Frontal cortex (tissue), 4 donors: ENCODE data around the gene TSPAN33. TPM values are rescaled to one million over a fixed set of nuclear protein-coding genes. Genes with fewer than 3 reads are reported as not detected.
"Not testable (repeated sequence)": the region's sequence is repeated elsewhere in the genome, so short reads cannot be mapped to it uniquely, and the experiment has no call there.

Experiments
- DNase-seq, 2 donors: peaks; one replicate each; pipeline ENCODE4 v3.0.0; 2012; ENCODE audit warnings: low spot score in 2 of 2
- FAIRE-seq: peaks from 2 replicates; lab custom pipeline; 2012; peaks lifted over from hg19 to GRCh38; lab: Jason Lieb, UNC
- total RNA-seq: library from RNA; depleted of rRNA; stranded (reverse); fragments of >200 nt; gene quantifications from one replicate; pipeline ENCODE4 v1.2.3, GENCODE V29; 2014
- donor health status: control.
- donor health status: control.
- donor health status: control.

Gene TSPAN33, protein sequence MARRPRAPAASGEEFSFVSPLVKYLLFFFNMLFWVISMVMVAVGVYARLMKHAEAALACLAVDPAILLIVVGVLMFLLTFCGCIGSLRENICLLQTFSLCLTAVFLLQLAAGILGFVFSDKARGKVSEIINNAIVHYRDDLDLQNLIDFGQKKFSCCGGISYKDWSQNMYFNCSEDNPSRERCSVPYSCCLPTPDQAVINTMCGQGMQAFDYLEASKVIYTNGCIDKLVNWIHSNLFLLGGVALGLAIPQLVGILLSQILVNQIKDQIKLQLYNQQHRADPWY
- total RNA-seq, result 4.1 TPM

DNA sequence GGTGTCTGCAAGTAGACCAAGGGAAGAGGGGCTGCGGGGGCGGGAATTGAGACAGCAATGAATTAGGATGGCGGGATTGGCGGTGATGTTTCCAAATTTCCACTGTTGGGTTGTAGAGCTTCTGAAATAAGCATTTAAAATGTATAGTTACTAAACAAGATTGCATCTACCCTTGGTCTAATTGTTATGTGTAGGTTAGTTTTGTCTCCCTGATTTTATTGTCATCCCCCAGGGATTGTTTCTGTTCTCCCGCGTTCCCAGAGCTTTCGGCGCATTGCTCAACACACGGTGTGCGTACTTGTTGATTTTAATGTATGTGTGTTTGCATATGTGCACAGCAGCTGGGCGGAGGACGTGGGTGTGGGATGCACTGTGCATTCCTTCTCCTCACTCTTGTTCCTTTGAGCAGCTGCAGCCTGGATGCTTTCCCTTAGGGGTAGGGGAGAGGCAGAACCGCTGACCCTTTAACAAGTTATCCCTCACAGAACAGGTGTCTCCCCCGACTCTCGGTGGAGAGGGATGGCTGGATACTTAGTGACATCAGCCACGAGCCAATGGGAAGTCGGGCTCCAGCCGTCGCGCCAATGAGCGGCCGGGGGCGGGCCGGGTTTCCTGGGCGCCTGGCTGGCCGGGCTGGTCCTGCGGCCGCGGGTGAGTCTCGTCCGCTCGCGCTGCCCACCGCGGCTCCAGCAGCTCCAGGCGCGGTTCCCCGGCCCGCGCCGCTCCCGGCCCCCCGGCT is at the start of gene TSPAN33:
Gene TSPAN33 (plus strand): TSS at position 613 of the 739 bp plus-strand sequence. CDS start 274 bp downstream, outside the sequence.
- no peak for FAIRE-seq

DNA sequence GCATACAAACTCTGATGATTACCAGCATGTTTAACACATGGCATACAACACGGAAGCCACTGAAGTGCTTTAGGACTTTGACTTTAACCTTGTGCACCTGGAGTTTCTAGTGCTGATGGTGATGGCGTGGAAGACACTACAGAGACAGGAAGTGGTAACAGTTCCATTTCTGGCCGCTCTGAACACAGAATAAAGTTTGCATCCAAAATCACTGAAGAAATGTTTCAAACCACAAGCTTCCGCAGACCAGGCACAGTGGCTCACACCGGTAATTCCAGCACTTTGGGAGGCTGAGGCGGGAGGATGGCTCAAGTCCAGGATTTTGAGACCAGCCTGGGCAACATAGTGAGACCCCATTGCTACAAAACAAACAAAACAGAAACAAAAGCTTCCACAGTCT is 49.2 kb upstream of the TSPAN33 start:
- DNase-seq, result no peak
- no peak for FAIRE-seq

More for the DNA sequence above, at the start of gene TSPAN33:
- DNase-seq, result peak; percentile 83 to 89

DNA sequence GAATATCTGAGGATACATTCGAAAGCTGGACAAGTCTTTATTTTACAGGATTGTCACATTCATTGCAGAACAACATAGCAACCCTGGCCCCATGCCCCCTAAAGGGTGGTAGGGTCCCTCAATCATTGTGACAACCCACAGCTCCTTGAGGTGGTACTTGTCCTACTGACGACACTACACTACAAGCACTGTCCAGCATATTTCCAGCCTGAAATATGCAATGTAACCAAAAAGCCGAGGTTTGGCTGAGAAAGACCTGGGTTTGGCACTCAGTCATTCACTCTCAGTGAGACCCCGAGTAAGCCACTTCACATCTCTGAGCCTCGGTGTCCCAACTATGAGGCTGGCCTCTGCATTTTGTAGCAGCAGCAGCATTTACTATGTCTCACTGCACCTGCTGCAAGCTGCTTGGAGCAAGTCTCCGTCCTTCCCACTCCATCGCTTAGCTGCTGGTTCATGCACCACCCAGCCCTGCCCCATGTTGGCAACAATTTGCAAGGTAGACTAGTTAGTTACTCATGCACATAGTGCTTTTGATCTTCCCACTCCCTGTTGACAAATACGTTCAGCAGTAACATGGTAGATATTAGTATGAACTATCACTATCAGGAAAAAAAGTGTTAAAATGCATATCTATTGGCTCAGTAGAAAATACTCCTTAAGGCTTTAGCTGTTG is 46.0 kb upstream of the TSPAN33 start:
- FAIRE-seq (no peak), DNase-seq (no peak)

DNA sequence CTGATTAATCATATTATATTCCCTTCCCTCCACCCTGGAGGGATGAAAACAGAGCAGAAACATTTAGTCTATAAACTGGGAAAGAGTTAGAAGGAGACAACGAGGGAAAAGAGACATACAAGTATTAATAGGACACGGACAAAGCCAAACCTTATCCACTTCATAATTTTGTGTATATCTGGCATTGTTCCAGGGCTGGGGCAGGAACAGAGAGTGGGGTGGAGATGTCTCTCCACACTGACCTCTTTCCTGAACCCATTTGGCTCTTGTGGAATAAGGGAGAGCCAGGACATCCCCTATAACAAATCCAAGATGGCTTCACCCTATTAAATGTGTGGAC is 43.7 kb upstream of the TSPAN33 start:
- no peak for FAIRE-seq

DNA sequence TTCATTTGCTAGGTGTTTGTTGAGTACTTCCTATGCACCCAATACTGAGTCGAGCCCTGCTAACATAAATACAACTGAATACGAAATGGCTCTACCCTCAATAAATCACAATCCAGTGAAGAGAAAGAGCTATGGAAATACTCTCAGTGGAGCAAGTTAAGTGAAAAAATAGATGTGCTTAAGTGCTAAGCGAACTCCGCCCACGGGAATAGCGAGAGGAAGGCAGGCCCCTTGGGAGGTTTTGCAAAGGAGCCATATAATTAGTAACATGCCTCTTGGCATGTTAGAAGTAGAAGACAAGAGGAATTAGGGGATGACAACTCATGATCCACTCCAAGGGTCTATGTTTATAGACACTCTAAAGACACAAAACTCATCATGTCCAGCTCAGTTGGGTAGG is 42.8 kb upstream of the TSPAN33 start:
- no peak for DNase-seq

More for the DNA sequence above, 43.7 kb upstream of the TSPAN33 start:
- no peak for DNase-seq

DNA sequence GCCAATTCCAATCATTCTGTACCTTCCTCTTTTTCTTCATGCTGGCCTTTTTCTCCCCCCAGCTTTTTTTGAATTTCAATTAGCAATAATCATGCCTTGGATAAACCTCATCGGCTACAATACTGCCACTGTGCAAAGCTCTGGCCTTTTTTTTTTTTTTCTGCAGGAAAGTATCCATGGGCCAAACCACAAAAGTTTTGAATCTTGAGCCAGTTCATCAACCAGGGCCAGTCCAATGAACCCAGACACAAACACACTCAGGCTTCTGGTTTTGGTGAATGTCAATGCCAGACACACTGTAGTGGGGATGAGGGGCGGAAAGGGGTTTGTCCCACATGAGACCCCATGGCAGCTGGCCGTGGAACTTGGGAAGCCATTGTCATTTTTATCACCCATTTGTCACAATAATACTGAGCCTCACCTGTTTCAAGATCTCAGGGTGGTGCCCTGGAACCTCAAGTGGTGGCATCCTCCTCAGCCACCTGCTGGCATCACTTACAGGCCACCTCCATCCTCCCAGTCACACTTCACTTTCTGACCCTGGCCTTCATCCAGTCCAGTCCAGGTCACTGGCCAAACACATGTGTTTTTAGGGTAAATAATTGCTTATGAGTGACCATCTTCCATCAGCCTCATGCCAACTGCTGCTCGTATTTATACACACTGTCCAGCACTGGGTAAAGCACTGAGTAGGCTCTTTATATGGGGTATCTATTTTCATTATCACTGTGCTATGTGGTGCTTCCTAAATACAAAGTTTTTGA is 40.8 kb upstream of the TSPAN33 start:
- FAIRE-seq (no peak), DNase-seq (no peak)

More for the DNA sequence above, 42.8 kb upstream of the TSPAN33 start:
- no peak for FAIRE-seq

DNA sequence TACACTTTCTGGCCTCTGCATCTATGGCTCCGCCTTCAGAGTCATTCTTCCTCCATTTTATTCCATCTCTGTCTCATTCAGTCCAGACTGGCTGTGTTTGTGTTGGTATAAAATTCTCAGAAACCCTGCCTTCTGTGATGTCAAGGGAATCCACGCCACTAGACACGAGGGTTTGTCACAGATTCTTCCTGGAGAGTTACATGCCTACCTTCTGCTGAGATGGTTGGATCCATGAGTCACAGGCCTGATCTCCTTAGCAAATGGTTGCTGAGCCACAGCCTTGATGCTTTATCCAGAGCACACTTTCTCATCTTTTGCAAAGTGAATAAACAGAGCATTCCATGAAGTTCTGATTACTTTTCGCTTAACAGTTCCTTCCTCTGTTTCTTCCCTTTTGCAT is 35.9 kb upstream of the TSPAN33 start:
- DNase-seq (no peak), FAIRE-seq (no peak)

DNA sequence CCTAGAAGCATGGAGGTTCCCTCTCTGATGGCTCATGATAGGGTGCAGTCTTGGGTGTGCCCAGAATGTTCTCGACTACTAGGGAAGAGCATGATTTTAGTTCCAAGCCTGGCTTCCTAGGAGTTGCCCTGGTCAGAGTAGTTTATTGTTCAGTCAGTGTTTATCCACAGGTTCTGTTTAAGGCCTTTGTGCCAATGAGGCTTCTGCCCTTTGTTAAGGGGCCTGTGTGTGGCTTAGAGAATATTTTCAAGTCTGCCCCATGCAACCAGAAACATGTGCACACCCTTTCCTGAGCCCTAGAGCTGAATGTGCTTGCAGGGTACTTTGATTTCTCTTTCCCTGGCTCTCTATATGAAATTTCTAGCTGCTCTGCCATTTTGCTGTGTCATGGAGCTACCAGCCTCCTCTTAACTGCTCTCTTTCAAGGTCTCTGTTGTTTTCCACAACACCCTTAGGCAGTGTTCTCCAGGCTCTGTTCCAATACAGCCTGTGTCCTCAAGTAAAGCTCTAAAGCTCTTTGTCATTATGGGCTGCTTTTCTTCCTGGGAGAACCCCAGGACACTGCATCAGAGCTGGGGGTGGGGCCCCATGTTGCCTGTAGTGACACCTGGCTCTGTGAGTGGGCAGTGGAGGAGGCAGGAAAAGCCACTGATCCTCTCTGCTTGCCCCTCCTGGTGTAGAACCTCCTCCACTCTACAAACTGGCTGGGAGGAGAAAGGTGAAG is 34.1 kb upstream of the TSPAN33 start:
- DNase-seq (no peak), FAIRE-seq (no peak)

DNA sequence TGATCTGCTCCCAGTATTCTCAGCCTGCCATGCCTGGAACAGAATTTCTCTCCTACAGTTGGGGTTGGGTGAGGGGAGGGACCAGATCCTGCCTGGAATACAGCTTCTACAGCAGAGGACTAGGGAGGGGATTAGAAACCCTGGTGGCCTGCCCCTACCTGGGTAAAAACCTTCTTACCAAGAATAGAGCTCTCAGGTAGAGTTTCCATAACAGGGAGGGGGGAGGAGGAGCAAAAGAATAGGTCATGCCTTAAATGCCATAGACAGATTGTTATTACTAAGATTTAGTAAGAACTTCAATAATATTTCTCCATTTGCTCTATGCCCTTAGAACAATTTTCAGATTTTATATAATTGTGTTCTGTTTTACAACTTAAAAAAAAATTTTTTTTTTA is 33.5 kb upstream of the TSPAN33 start:
- FAIRE-seq (no peak), DNase-seq (no peak)

DNA sequence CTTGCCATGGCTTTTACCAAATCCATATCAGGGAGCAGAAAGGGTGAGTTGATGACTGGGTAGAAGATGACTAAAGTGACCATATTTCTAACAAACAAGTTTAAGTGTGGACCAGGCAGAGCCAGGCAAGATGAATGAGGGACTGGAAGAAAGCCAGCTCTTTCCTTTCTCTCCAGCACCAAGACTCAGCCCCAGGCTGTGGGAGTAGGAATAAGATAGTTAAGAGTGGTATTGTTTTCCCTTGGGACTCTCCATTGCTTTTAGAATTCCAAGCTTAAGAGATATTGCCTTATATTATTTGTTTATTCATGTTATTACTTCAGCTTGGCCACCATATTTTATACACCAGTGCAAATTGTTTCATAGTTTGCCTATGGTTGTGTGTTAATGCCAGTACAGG is 28.8 kb upstream of the TSPAN33 start:
- DNase-seq, result no peak
- no peak for FAIRE-seq

DNA sequence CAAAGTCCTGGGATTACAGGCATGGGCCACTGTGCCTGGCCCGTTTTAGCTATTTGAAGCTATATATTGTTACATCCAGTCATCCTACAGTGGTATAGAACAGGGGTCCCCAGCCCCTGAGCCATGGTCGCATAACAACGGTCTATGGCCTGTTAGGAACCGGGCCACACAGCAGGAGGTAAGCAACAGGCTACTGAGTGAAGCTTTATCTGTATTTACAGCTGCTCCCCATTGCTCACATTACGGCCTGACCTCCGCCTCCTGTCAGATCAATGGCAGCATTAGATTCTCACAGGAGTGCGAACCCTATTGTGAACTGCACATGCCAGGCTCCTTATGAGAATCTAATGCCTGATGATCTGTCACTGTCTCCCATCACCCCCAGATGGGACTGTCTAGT is 26.3 kb upstream of the TSPAN33 start:
- DNase-seq (no peak), FAIRE-seq (no peak)

DNA sequence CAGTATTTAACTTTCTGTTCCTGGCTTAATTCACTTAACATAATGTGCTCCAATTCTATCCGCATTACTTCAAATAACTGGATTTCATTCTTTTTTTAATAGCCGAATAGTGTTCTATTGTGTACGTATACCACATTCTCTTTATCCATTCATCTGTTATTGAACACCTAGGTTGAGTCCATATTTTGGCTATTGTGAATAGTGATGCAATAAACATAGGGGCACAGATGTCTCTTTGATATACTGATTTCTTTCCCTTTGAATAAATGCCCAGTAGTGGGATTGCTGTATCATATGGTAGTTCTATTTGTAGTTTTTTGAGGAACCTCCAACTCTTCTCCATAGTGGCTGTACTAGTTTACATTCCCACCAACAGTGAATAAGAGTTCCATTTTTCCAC is 25.5 kb upstream of the TSPAN33 start:
- no peak for FAIRE-seq
- DNase-seq, result no peak

DNA sequence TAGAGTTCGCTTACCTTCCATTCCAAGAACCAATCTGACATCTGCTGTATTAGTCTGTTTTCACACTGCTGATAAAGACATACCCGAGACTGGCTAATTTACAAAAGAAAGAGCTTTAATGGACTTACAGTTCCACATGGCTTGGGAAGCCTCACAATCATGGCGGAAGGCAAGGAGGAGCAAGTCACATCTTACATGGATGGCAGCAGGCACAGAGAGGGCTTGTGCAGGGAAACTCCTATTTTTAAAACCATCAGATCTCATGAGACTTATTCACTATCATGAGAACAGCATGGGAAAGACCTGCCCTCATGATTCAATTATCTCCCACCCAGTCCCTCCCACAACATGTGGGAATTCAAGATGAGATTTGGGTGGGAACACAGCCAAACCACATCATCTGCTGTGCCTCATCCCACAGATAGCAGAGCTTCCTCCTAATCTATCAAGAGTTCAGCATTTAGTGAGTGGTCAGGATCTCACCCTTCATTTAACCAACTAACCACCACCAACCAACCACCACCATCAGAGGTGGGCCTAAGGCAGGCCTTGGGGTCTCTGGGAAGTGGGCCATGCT is 22.9 kb upstream of the TSPAN33 start:
- FAIRE-seq, DNase-seq: not testable (repeated sequence)

DNA sequence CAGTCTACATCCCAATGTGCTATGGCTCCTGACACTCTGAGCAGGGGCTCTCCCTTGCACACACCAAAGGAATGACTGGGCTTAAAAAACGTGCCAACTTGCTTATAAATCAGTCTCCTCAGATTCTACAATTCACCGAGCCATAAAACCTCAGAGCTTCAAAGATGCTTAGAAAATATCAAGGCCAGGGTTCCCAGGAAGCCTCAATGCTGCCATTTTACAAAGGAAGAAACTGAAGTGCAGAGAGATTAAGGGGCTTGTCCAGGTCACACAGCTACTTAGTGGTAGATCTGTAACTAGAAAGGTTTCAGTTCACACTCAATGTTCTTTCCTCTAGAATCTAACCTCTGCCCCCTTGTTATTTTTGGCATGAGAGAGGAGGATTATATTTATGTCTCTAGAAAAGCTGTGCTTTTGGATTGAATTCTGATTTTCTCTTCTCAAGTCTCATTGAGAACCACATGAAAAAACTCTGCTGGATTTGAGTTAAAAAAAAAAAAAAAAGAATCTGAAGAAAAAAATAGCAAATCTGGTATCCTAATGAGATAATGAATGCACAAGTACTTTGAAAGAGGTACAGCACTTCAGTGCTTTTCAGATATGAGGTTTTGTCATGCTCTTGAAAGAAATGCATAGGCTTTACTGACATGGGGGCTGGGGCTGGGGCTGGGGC is 22.3 kb upstream of the TSPAN33 start:
- FAIRE-seq, result no peak
- DNase-seq, result no peak

DNA sequence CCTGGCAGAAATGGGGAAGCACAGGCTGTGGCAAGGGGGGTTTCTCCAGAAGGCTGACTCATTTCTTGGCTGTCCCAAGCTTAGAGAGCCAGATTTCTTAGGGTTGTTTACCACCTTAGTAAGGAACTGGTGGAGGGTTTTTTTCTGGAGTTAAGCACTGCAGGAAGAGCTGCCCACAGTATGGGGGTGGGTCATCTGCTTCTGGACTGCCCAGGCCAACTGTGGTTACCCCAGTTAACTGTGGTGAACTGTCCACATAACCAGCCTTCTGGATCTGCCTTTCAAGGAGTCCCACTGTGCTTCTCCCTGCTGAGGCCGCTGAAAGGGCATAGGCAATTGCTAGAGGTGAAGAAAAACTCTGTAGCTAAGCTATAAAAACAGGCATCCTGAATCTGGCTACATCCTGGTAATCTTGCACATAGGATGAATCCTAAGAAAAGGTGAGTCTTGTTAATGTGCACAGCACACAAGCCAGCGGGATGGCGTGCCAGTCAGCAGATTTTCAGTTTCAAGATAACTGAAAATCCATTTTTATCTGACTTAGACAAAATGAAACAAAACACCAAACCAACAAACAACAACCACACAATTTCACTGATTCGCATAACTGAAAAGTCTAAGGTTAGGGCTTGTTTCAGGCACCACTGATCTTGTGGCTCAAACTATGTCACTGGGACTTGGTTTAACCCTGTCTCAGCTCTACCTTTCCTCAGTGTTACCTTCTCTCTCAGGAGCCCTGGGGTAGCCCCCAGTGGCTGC is 21.6 kb upstream of the TSPAN33 start:
- no peak for DNase-seq
- no peak for FAIRE-seq

DNA sequence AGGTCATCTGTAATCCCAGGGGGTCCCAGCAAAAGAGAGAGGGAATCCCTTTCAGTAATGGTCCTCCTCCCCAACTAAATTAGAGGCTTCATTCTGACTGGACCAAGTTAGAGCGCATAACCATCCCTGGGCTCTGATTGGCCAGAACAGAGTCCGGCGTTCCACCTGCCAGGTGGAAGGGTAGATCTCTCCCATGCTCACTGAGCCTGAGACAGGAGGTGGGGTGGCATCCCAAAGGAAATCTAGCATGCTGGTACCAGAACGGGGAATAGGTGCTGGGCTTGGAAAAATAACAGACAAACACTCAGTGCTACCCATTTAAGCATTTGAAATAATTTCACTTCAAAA is 21.0 kb upstream of the TSPAN33 start:
- FAIRE-seq, result no peak
- no peak for DNase-seq

DNA sequence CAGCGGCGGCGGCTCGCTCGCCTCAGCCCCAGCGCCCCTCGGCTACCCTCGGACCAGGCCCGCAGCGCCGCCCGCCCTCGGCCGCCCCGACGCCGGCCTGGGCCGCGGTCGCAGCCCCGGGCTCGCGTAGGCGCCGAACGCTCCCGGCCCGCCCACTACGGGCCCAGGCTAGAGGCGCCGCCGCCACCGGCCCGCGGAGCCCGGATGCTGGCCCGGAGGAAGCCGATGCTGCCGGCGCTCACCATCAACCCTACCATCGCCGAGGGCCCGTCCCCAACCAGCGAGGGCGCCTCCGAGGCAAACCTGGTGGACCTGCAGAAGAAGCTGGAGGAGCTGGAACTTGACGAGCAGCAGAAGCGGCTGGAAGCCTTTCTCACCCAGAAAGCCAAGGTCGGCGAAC is 18.2 kb upstream of the TSPAN33 start:
- FAIRE-seq (no peak), DNase-seq (no peak)

DNA sequence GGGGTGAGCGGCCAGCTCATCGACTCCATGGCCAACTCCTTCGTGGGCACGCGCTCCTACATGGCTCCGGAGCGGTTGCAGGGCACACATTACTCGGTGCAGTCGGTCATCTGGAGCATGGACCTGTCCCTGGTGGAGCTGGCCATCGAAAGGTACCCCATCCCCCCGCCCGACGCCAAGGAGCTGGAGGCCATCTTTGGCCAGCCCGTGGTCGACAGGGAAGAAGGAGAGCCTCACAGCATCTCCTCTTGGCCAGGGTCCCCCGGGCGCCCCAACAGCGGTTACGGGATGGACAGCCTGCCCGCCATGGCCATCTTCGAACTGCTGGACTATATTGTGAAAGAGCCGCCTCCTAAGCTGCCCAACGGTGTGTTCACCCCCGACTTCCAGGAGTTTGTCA is 17.4 kb upstream of the TSPAN33 start:
- no peak for DNase-seq
- no peak for FAIRE-seq
